B cell (primary cell): Measurements from ENCODE around the gene PYGO1. TPM values are rescaled to one million over a fixed set of nuclear protein-coding genes. Genes with fewer than 3 reads are reported as not detected.
"Not testable (repeated sequence)": the region's sequence is repeated elsewhere in the genome, so short reads cannot be mapped to it uniquely, and the experiment has no call there.

Source experiments
- ATAC-seq: fragments of 200-7000 bp; cut with Tn5 transposase; one replicate; pipeline ENCODE4 v1.10.0; 2021; ENCODE audit warnings: low read depth, mild to moderate bottlenecking, moderate number of reproducible peaks, moderate library complexity
- CTCF ChIA-PET: fragments of 350-600 bp; sonication (Branson Sonifier 250); formaldehyde crosslinking; loops from one replicate; lab custom pipeline; 2021; ENCODE audit warnings: antibody characterized with exemption, inconsistent platforms; lab: Charles Lee
- POLR2A ChIA-PET: fragments of 350-600 bp; sonication (Branson Sonifier 250); formaldehyde crosslinking; loops from one replicate; lab custom pipeline; 2021; ENCODE audit warnings: antibody characterized with exemption; lab: Charles Lee
- DNase-seq: peaks from one replicate; pipeline ENCODE4 v3.0.0; 2013
- H2AFZ ChIP-seq: 2 replicates; pipeline ENCODE4 v1.6.1; 2012; ENCODE audit warnings: mild to moderate bottlenecking, low read depth, low read length; ENCODE audit not compliant: insufficient read depth, poor library complexity, severe bottlenecking
- H3K27ac ChIP-seq, 2 donors: 1 replicate in 1 of 2; 2 replicates in 1 of 2; pipeline ENCODE4 v1.5.1; 2012 to 2013; ENCODE audit warnings: low read length in 2 of 2, mild to moderate bottlenecking in 2 of 2, moderate library complexity in 1 of 2
- H3K27me3 ChIP-seq, 4 experiments: fragments of 200-600 bp in 1 of 4; sonication (generic) in 1 of 4; replicated peaks in 1 of 4; 1 replicate in 2 of 4; 2 replicates in 2 of 4; pipeline versions ENCODE4 v1.6.1 to v1.7.0; 2013 to 2016; ENCODE audit warnings: low read length in 3 of 4, mild to moderate bottlenecking in 2 of 4, mixed read lengths in 1 of 4, moderate library complexity in 1 of 4; ENCODE audit not compliant: insufficient read depth in 4 of 4, control insufficient read depth in 3 of 4; ENCODE audit errors: control extremely low read depth in 1 of 4
- H3K36me3 ChIP-seq, 2 experiments: replicated peaks in 1 of 2; 1 replicate in 1 of 2; 2 replicates in 1 of 2; pipeline versions ENCODE4 v1.6.1 to v1.7.1; 2013; ENCODE audit warnings: low read length in 1 of 2; ENCODE audit not compliant: insufficient read depth in 2 of 2, control insufficient read depth in 1 of 2; ENCODE audit errors: control extremely low read depth in 1 of 2, extremely low read depth in 1 of 2
- H3K4me1 ChIP-seq, 2 donors: fragments of 200-600 bp in 1 of 2; sonication (generic) in 1 of 2; 1 replicate in 1 of 2; 2 replicates in 1 of 2; pipeline versions ENCODE4 v1.5.1 to v1.6.1; 2013 to 2017; ENCODE audit warnings: low read length in 2 of 2; ENCODE audit not compliant: control insufficient read depth in 2 of 2, insufficient read depth in 2 of 2
- H3K4me2 ChIP-seq: replicated peaks from 2 replicates; pipeline ENCODE3; 2012; ENCODE audit warnings: mild to moderate bottlenecking, low read depth, low read length; ENCODE audit not compliant: poor library complexity, severe bottlenecking
- H3K4me3 ChIP-seq, 5 experiments: fragments of 200-600 bp in 1 of 5; sonication (generic) in 1 of 5; 1 replicate in 3 of 5; 2 replicates in 2 of 5; pipeline versions ENCODE4 v1.5.1 to v1.7.0; 2011 to 2016; ENCODE audit warnings: low read length in 4 of 5, mild to moderate bottlenecking in 4 of 5, low read depth in 2 of 5, control low read depth in 1 of 5, moderate library complexity in 1 of 5; ENCODE audit not compliant: insufficient read depth in 1 of 5; ENCODE audit errors: control extremely low read depth in 1 of 5, extremely low read depth in 1 of 5
- H3K79me2 ChIP-seq: fragments of 200-600 bp; sonication (generic); one replicate; pipeline ENCODE4 v1.6.0; 2016; ENCODE audit warnings: low read length; ENCODE audit not compliant: control insufficient read depth, insufficient read depth
- H3K9ac ChIP-seq: fragments of 200-600 bp; sonication (generic); 2 replicates; pipeline ENCODE4 v1.6.1; 2017; ENCODE audit warnings: mild to moderate bottlenecking, low read length, moderate library complexity
- H3K9me3 ChIP-seq, 3 donors: one replicate each; pipeline versions ENCODE4 v1.6.1 to v1.7.1; 2013; ENCODE audit warnings: low read length in 2 of 3; ENCODE audit not compliant: control insufficient read depth in 2 of 3, insufficient read depth in 1 of 3; ENCODE audit errors: control extremely low read depth in 1 of 3
- H4K20me1 ChIP-seq: 2 replicates; pipeline ENCODE4 v1.6.0; 2012; ENCODE audit warnings: mild to moderate bottlenecking, low read length; ENCODE audit not compliant: insufficient read depth, control insufficient read depth, poor library complexity, severe bottlenecking
- H3K27ac Mint-ChIP-seq: one replicate; pipeline ENCODE4 v1.8.0; 2021; ENCODE audit warnings: mixed read lengths
- H3K27me3 Mint-ChIP-seq: one replicate; pipeline ENCODE4 v1.8.0; 2021; ENCODE audit warnings: mixed read lengths
- H3K4me1 Mint-ChIP-seq: one replicate; pipeline ENCODE4 v1.8.0; 2021; ENCODE audit warnings: mixed read lengths
- H3K4me3 Mint-ChIP-seq: one replicate; pipeline ENCODE4 v1.8.0; 2021; ENCODE audit warnings: mixed read lengths
- H3K9me3 Mint-ChIP-seq: one replicate; pipeline ENCODE4 v1.8.0; 2022; ENCODE audit warnings: mixed read lengths; ENCODE audit not compliant: insufficient read depth
- CTCF ChIP-seq: fragments of 200-600 bp; IDR thresholded peaks from one replicate; pipeline ENCODE4 v1.8.0; 2022; ENCODE audit warnings: antibody characterized with exemption, mild to moderate bottlenecking
- EZH2 ChIP-seq: IDR thresholded peaks from 2 replicates; pipeline ENCODE4 v1.6.1; 2012; ENCODE audit warnings: borderline replicate concordance, low read depth, mild to moderate bottlenecking, moderate library complexity, low read length; ENCODE audit not compliant: insufficient read depth, poor library complexity, severe bottlenecking
- WGBS: methylation state at CpG from one replicate; pipeline ENCODE4 v1.1.5; 2013; ENCODE audit warnings: missing lambda C conversion rate; ENCODE audit not compliant: insufficient coverage; 5-methylcytosine and 5-hydroxymethylcytosine counted together
- intact Hi-C: fragments of 100-400 bp; cut with micrococcal nuclease; formaldehyde crosslinking; loops from one replicate; pipeline ENCODE4 v1.10.0; 2022
- polyA plus RNA-seq: library from polyadenylated mRNA; depleted of rRNA; stranded (reverse); fragments of >200 nt; gene quantifications from 2 replicates; pipeline ENCODE4 v1.2.3, GENCODE V29; 2012
- total RNA-seq, 2 donors: library from RNA; stranded (reverse); fragments of 120-200 nt in 1 of 2; gene quantifications; 1 replicate in 1 of 2; 2 replicates in 1 of 2; pipeline versions ENCODE4 v1.2.3 to v1.2.4, GENCODE V29; 2013 to 2022

Gene PYGO1
- total and polyA plus RNA-seq, 2 donors (not counting 1 experiment from before 2014, with no cell fraction given), result 0.02 TPM; not detected in 1

- H3K27me3 ChIP-seq, result no peaks in the 10 kb centered on the region
- no peaks in the 10 kb centered on the region for H4K20me1 ChIP-seq
- peaks cover 9% of the 10 kb centered on the region for H3K27me3 Mint-ChIP-seq
- no peaks in the 10 kb centered on the region for H3K4me1 ChIP-seq
- H3K4me1 Mint-ChIP-seq, result no peaks in the 10 kb centered on the region
- TF ChIP-seq CTCF (no peak), EZH2 (no peak)
- no peak overlapping the region for H2AFZ ChIP-seq
- H3K9me3 Mint-ChIP-seq, result no peaks in the 10 kb centered on the region
- ChIA-PET POLR2A (no interaction called here), CTCF (no interaction called here)
- H3K4me3 ChIP-seq, result no peak overlapping the region
- no peak overlapping the region for H3K27ac ChIP-seq
- H3K4me3 Mint-ChIP-seq, result no peak overlapping the region
- H3K36me3 ChIP-seq, result no peaks in the 10 kb centered on the region
- H3K9me3 ChIP-seq, result no peaks in the 10 kb centered on the region
- H3K79me2 ChIP-seq, result no peaks in the 10 kb centered on the region
- no peak overlapping the region for H3K27ac Mint-ChIP-seq
- ATAC-seq (no peak), DNase-seq (no peak)
- WGBS, result 100% methylated on average over 1 of the region's 11 CpGs
- H3K9ac ChIP-seq, result no peak overlapping the region
- intact Hi-C loops, result no loop called here
- H3K4me2 ChIP-seq, result no peak overlapping the region
Measured at GRCh38 chr15:55513152-55513551, 75.0 kb downstream of the PYGO1 start.

- CTCF ChIA-PET, result interaction anchor here (1.3 kb wide), 1 partner anchor 21 kb away, joined by 5 read pairs; no protein-coding TSS in a partner anchor
- intact Hi-C loops, result no loop called here
- H3K27ac Mint-ChIP-seq, result no peak overlapping the region
Measured at GRCh38 chr15:55507567-55507966, 80.6 kb downstream of the PYGO1 start.

GRCh38 chr15:55505407-55505806 is 82.7 kb downstream of the PYGO1 start:
- ATAC-seq, H3K27me3 ChIP-seq, H3K4me2 ChIP-seq, CTCF ChIA-PET, H2AFZ ChIP-seq, H4K20me1 ChIP-seq, H3K4me1 Mint-ChIP-seq, DNase-seq, H3K4me1 ChIP-seq, H3K27ac Mint-ChIP-seq, H3K9ac ChIP-seq, H3K9me3 ChIP-seq, intact Hi-C loops, H3K27ac ChIP-seq, H3K4me3 ChIP-seq, H3K9me3 Mint-ChIP-seq, H3K4me3 Mint-ChIP-seq, H3K36me3 ChIP-seq, POLR2A ChIA-PET, H3K79me2 ChIP-seq: not testable (repeated sequence)
- 80% methylated on average over 1 of the region's 5 CpGs for WGBS
- peaks cover 18% of the 10 kb centered on the region for H3K27me3 Mint-ChIP-seq

More at GRCh38 chr15:55507567-55507966, 80.6 kb downstream of the PYGO1 start:
- no peaks in the 10 kb centered on the region for H3K27me3 ChIP-seq
- H3K9me3 ChIP-seq, result peaks cover 0 to 1% (median 0%) of the 10 kb centered on the region in 3 donors
- no peak for TF ChIP-seq CTCF
- no peak for TF ChIP-seq EZH2
- no CpG with 5 or more reads among the region's 4 CpGs for WGBS
- no peaks in the 10 kb centered on the region for H3K4me1 ChIP-seq
- POLR2A ChIA-PET, result no interaction called here
- ATAC-seq, result no peak
- H3K4me2 ChIP-seq, result no peak overlapping the region
- H3K4me3 Mint-ChIP-seq, result no peak overlapping the region
- H3K27ac ChIP-seq, result no peak overlapping the region
- no peak overlapping the region for H3K9ac ChIP-seq
- H3K4me1 Mint-ChIP-seq, result no peaks in the 10 kb centered on the region
- H3K36me3 ChIP-seq, result no peaks in the 10 kb centered on the region
- H3K27me3 Mint-ChIP-seq, result peaks cover 17% of the 10 kb centered on the region
- H3K4me3 ChIP-seq, result no peak overlapping the region
- DNase-seq, result no peak
- no peaks in the 10 kb centered on the region for H3K9me3 Mint-ChIP-seq
- H4K20me1 ChIP-seq, result no peaks in the 10 kb centered on the region
- H3K79me2 ChIP-seq, result no peaks in the 10 kb centered on the region
- H2AFZ ChIP-seq, result no peak overlapping the region
